ENCODE measurements around the gene SGCA. TPM values are rescaled to one million over a fixed set of nuclear protein-coding genes. Genes with fewer than 3 reads are reported as not detected.

Gene SGCA
- total RNA-seq, 2 experiments from 2014 or later: 0.57 to 1.1 TPM

DNA sequence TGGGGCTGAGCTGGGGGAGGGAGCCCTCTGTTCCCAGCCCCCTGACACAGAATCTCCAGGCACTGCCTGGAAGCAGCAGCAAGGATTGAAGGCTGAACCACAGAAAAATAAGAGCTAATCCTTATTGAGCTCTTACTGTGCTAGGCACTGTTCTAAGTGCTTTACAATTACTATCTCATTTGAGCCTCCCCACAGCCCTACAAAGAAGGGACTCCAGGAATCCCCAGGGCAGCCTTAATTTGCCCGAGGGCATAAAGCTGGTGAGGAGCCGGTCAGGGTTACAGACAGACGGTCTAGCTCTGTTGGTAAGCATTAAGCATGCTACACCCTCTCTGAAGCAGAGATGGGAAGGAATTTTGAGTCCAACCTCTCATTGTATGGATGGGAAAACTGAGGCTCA, 42.9 kb upstream of the SGCA start:
- POLR2A ChIA-PET: no interaction called here

GRCh38 chr17:50123649-50124349, 42.0 kb upstream of the SGCA start:
- intact Hi-C loops (cut with micrococcal nuclease; ENCODE audit: unreplicated experiment): no loop called here
- no peaks in the 10 kb centered on the region for H4K20me1 ChIP-seq (ENCODE audit: insufficient read depth, low read length)
- BruUV-seq (replicated peaks): no TSS peak
- POLR2A ChIA-PET: no interaction called here
- no peak overlapping the region for H3K4me3 ChIP-seq (ENCODE audit: low read depth, low read length, poor library complexity, severe bottlenecking)
- no peak overlapping the region for H3K27ac ChIP-seq (ENCODE audit: low read depth, low read length, poor library complexity, severe bottlenecking)
- H3K4me1 ChIP-seq (ENCODE audit: insufficient read depth, low read length, poor library complexity, severe bottlenecking): peaks cover 5% of the 10 kb centered on the region
- H3K9me2 ChIP-seq (ENCODE audit: insufficient read depth, low read length): no peaks in the 10 kb centered on the region
- no peak overlapping the region for H2AFZ ChIP-seq (ENCODE audit: low read length)
- H3K79me2 ChIP-seq (ENCODE audit: insufficient read depth, low read depth, low read length): no peaks in the 10 kb centered on the region
- no peaks in the 10 kb centered on the region for H3K36me3 ChIP-seq (ENCODE audit: insufficient read depth, low read length)
- H3K4me2 ChIP-seq (ENCODE audit: low read length): no peak overlapping the region
- no peak for TF ChIP-seq EZH2phosphoT487 (IDR thresholded peaks at IDR 0.05; ENCODE audit: borderline replicate concordance, low read depth, low read length)
- TF ChIP-seq, protein P1, sequence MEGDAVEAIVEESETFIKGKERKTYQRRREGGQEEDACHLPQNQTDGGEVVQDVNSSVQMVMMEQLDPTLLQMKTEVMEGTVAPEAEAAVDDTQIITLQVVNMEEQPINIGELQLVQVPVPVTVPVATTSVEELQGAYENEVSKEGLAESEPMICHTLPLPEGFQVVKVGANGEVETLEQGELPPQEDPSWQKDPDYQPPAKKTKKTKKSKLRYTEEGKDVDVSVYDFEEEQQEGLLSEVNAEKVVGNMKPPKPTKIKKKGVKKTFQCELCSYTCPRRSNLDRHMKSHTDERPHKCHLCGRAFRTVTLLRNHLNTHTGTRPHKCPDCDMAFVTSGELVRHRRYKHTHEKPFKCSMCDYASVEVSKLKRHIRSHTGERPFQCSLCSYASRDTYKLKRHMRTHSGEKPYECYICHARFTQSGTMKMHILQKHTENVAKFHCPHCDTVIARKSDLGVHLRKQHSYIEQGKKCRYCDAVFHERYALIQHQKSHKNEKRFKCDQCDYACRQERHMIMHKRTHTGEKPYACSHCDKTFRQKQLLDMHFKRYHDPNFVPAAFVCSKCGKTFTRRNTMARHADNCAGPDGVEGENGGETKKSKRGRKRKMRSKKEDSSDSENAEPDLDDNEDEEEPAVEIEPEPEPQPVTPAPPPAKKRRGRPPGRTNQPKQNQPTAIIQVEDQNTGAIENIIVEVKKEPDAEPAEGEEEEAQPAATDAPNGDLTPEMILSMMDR (conservative IDR thresholded peaks at IDR 0.05; ENCODE audit: low read length): no peak
- H3K9me3 ChIP-seq (ENCODE audit: low read length): no peaks in the 10 kb centered on the region
- CTCF ChIA-PET (ENCODE audit: unreplicated experiment): no interaction called here
- DNase-seq (ENCODE audit: low spot score): no peak

More for the DNA sequence above, 42.9 kb upstream of the SGCA start:
- CTCF ChIA-PET (ENCODE audit: unreplicated experiment): no interaction called here
- no peaks in the 10 kb centered on the region for H3K79me2 ChIP-seq (ENCODE audit: insufficient read depth, low read depth, low read length)
- DNase-seq (ENCODE audit: low spot score): no peak
- no TSS peak for BruUV-seq (replicated peaks)
- no peak overlapping the region for H2AFZ ChIP-seq (ENCODE audit: low read length)
- no peaks in the 10 kb centered on the region for H3K9me3 ChIP-seq (ENCODE audit: low read length)
- no peaks in the 10 kb centered on the region for H4K20me1 ChIP-seq (ENCODE audit: insufficient read depth, low read length)
- H3K4me3 ChIP-seq (ENCODE audit: low read depth, low read length, poor library complexity, severe bottlenecking): no peak overlapping the region
- intact Hi-C loops (cut with micrococcal nuclease; ENCODE audit: unreplicated experiment): no loop called here
- no peak overlapping the region for H3K27ac ChIP-seq (ENCODE audit: low read depth, low read length, poor library complexity, severe bottlenecking)
- H3K4me2 ChIP-seq (ENCODE audit: low read length): no peak overlapping the region
- peaks cover 5% of the 10 kb centered on the region for H3K4me1 ChIP-seq (ENCODE audit: insufficient read depth, low read length, poor library complexity, severe bottlenecking)
- no peak for TF ChIP-seq EZH2phosphoT487 (IDR thresholded peaks at IDR 0.05; ENCODE audit: borderline replicate concordance, low read depth, low read length)
- TF ChIP-seq, protein P1 (conservative IDR thresholded peaks at IDR 0.05; ENCODE audit: low read length): no peak
- H3K36me3 ChIP-seq (ENCODE audit: insufficient read depth, low read length): no peaks in the 10 kb centered on the region
- no peaks in the 10 kb centered on the region for H3K9me2 ChIP-seq (ENCODE audit: insufficient read depth, low read length)

DNA sequence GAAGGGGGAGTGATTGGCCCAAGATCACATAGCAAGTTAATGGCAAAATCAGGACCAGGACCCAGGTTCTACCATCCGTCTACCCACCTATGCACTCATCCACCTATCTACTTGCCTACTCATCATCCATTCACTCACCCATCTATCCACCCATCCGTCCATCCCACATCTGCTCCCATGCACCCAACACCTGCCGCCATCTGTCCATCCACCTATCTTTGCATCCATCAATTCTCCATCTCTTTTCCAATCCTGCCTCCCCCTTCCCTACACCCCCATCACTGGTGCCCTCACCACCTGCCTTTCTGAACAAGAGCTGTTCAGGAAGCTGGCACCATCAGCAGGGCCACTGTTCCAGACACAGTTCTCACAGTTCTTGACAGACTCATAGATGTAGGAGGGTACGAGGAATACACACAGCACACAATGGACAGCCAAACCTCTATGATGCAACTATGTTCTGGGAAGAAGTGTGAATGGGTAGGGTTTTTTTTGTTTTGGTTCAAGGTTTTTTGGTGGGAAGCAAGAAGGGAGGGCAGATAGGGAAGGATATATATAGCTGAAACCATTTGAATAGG, 40.3 kb upstream of the SGCA start:
- H3K79me2 ChIP-seq (ENCODE audit: insufficient read depth, low read depth, low read length): no peaks in the 10 kb centered on the region
- peaks cover 11% of the 10 kb centered on the region for H3K4me1 ChIP-seq (ENCODE audit: insufficient read depth, low read length, poor library complexity, severe bottlenecking)
- H3K27ac ChIP-seq (ENCODE audit: low read depth, low read length, poor library complexity, severe bottlenecking): no peak overlapping the region
- no peaks in the 10 kb centered on the region for H3K9me3 ChIP-seq (ENCODE audit: low read length)
- no peaks in the 10 kb centered on the region for H3K36me3 ChIP-seq (ENCODE audit: insufficient read depth, low read length)
- ChIA-PET POLR2A (interaction anchor here (0.6 kb wide), 1 partner anchor 11 kb away, joined by 5 read pairs; no protein-coding TSS in a partner anchor), CTCF (ENCODE audit: unreplicated experiment) (no interaction called here)
- no TSS peak for BruUV-seq (replicated peaks)
- intact Hi-C loops (cut with micrococcal nuclease; ENCODE audit: unreplicated experiment): no loop called here
- no peak overlapping the region for H3K4me2 ChIP-seq (ENCODE audit: low read length)
- TF ChIP-seq EZH2phosphoT487 (IDR thresholded peaks at IDR 0.05; ENCODE audit: borderline replicate concordance, low read depth, low read length): no peak
- TF ChIP-seq, protein P1 (conservative IDR thresholded peaks at IDR 0.05; ENCODE audit: low read length): no peak
- H3K9me2 ChIP-seq (ENCODE audit: insufficient read depth, low read length): no peaks in the 10 kb centered on the region
- H3K4me3 ChIP-seq (ENCODE audit: low read depth, low read length, poor library complexity, severe bottlenecking): no peak overlapping the region
- H4K20me1 ChIP-seq (ENCODE audit: insufficient read depth, low read length): no peaks in the 10 kb centered on the region
- H2AFZ ChIP-seq (ENCODE audit: low read length): no peak overlapping the region
- DNase-seq (ENCODE audit: low spot score): no peak
